Stimulated activated CD4-positive, alpha-beta T cell treated with anti-CD3 and anti-CD28 coated beads, Interleukin-12 subunit alpha, Interleukin-12 subunit beta, amount 100 ng/mL, for 48 hours (primary cell): ENCODE measurements around the gene PARD3B.

Experiments
- DNase-seq, 3 donors: peaks; one replicate each; pipeline ENCODE4 v3.0.0-alpha.2; 2020; ENCODE audit warnings: low read depth in 2 of 3, low spot score in 1 of 3

Gene PARD3B

DNA sequence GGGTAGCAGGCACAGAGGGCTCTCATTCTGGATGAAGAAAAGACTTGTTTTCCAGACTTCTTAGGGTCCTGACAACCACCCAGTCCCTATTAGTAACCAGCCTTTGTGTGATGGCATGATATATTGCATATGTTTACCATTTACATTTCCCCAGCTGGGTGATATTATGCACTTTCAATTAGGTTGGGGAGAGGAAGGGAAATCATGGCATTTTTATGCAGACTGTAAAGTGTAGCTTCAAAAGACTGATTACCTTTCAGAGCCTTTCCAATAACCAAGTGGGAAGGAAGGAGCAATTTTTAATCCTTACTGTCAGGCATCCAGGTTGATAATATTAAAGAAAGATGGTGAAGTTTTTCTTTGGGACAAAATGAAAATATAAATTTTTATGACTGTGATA lies 896.2 kb downstream of the PARD3B start:
- no peak for DNase-seq

DNA sequence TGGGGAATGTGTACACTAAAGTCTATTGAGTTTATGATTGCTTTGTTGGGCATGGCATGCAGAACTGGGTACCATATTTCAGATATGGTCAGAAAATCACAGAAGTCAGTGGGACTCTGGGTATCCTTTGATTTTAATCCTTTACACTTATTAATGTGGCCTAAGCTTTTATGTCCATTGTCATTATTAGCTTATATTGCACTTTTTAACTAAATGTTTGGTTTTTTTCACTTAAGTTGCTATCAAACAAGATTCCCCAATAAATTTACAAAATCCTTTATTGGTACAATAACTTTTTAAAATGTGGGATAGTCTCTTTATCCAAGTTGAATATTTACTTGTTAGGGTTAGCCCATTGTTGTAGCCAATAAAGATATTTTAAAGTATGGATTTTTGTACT lies 902.9 kb downstream of the PARD3B start:
- DNase-seq = no peak

DNA sequence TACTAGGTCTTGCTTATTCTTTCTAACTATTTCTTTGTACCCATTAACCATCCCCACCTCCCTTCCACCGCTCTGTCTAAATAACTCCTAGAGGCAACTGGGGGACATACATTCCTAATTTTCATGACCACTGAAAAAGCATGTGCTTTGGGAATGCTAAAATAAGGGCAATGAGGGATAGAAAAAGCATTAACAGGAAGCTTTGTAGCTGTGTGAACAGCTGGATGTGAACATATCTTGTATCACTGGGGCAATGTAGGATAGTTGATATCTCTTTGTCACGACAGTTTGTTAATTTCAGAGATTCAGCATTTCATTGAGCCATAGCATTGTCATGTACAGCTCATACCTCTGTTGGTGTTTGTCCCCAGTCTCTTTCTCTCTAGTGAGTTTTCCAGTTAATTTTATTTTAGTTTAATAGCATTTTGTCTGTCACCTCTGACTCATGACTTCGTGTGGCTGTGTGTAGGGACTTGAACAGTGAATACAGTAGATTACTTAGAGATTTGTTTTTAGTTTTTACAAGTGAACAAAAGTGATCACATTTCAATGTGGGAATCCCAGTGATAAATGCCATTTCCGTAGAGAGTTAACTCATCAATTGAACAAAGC lies 906.7 kb downstream of the PARD3B start:
- no peak for DNase-seq

DNA sequence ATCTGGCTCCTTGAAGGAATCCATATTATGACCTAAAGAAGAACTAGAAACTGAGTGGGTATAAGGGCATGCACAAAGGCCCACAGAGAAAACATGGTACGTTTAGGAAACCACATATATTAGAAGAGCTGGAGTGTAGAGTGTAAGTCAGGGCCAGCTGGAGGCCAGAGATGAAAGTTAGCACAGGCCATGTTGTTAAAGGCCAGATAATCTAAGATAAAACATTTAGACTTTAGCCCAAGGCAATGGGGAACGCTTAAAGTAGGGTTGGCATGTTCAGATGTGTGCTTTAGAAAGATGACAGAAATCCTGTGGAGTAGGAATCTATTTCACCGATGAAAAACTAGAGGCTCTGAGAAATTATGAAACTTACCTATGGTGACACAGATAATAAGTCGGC lies 907.9 kb downstream of the PARD3B start:
- DNase-seq = no peak

DNA sequence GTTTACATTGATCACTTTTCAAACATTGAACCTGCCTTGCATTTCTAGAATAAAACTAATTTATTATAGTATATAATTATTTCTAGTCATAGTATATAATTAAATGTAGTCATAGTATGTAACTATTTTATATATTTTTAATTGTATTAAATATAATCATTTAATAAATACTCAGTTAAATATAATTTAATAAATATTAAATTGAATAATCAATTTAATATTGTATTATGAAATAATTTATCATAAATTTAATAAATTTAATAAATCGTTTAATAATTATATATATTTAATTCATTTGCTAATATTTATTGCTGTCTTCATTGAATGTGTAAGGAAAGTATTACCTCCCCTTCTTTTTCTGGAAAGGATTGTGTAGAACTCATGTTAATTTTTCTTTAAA lies 911.4 kb downstream of the PARD3B start:
- no peak for DNase-seq

DNA sequence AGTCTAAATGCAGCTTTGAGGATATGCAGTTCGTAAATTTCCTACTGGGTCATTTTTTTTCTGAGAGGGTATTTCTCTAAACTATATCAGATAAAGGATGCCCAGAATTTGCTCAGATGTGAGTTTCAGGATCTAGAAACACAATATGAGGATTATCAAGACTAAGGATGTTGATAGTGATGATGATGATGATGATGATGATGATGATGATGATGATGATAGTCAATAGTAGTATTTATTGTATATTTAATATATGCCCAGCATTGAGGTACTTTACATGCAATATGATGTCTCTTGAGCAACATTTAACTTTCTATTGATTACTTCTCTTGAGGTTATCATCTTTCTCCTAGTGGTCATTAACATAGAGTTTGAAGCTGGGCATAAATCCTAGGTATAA lies 914.9 kb downstream of the PARD3B start:
- DNase-seq = no peak

DNA sequence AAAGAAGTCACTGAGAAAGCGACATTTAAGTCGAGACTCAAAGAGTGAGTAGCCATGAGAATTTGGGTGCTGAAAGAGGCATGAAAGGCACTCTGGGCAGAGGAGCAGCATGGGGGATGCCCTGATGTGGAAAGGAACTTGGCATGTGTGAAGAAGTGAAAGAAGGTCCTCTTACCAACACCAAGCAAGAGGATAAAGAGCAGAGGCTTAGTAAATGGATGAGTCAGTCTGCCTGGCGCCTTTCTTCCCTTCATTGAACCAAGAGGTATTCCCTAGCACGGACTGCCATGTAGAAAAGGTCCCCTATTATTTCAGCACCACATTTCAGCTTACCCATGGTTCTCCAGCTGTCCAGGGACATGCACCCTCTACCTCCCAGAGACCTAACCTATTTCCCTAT lies 915.9 kb downstream of the PARD3B start:
- DNase-seq = no peak

DNA sequence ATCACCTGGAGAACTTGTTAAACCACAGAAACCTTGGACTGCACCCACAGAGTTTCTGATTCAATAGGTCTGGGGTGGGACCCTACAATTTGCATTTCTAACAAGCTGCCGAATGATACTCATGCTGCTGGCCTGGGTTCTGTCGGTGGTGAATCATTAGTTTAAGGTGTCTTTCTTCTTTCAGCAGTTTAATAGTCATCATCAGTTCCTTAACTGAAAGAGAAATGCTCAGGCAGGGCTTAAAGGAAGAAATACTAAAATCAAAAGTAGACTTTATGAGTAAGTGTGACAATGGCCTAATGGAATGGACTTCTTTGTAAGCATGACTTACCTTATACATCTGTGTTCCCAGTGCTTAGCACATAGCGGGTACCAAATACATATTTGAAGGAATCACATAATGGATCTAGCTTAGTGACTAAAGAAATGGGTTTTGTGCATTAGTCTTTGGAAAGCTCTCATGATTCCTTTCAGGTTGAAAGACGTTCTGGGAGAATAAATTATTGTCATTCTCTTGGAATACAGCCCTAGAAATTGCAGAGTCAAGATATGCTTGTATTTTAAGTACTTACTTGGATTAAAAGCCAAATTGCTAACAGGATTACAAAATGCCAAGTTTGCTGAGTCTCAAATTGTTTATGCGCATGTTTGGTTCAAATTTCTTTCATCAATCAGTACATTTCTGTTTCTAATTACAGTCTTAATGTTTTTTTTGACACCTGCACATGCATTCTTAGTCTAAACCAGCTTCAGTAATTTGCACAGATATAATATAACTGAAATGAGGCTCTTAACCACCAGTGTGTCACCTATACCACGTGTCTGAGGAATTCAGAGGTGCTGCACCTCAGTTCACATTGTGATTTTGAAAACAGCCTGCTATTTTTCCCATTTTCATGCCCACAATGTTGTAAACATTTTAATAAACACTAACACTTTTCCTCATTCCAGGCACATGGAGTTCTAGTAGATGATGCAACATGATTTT lies 916.7 kb downstream of the PARD3B start:
- DNase-seq = no peak

DNA sequence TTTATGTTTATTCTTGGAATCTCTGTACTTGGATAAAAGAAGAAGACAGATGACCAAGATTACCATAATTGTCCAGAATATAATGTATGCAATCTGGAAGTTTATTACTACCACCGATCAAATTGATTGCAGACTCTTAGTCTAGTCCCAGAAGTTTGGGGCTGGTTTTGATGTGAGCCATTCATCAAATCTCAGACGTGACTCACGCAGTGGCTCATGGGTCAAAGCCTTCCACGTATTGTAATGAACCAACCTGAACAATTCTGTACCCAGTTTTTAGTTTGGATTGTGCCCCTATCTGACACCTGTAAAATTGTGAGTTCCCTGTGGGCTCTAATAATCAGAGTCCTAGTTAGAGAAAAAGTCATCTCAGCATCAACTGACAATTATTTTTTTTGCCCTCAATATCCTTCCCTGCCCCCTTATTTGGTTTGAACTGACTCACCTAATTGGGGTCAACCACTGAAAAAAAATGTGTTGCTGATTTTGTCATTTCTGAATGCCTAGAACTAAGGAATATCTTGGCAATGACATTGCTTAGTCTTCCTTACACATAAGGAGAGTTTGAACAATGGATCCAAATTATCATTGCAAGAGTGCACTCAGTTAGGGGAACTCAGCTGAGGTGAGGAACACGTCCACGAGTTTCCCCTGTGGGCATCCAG lies 917.5 kb downstream of the PARD3B start:
- no peak for DNase-seq

DNA sequence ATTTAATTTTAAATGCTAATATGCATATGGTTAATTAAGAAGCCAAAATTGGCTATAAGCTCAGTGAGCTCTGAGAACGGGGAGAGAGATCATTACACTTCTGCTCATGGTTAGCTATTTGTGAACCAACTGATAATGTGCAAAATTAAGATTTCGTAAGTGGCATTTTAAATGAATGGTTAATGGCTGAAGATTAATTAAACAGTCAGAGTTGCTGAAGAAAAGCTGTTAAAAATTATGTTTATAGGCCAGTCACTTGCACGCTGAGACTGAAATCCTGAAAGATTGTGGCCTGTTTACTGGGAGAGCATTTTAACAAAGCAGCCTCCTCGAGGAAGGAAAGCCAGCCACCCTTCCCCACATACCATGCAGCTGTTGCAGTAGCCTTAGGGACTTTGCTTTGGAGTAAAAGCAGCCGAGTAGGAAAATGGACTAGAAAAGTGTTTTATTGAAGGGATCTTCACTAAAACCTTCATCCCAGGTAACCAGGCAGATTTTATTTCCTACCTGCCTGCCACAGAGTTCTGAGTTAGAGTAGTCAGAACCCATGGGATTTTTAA lies 918.3 kb downstream of the PARD3B start:
- no peak for DNase-seq

DNA sequence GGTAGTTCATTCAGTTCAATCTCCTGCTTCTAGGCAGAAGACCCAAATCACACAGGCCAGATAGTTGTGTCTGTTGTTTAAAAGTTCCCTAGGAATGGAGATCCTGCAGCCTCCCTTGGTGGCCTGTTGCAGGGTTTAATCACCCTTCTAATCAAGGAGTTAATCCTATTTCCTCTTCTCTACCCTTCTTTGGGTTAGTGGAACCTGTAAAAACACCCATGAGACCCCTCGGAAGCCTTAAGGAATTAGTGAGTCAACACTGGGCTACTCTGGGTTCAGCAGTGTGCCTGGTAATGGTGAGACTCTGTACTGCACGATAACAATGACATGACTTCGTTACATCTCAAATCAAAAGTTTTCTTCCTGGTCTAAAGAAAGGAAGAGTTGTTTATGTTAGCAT lies 919.4 kb downstream of the PARD3B start:
- no peak for DNase-seq

DNA sequence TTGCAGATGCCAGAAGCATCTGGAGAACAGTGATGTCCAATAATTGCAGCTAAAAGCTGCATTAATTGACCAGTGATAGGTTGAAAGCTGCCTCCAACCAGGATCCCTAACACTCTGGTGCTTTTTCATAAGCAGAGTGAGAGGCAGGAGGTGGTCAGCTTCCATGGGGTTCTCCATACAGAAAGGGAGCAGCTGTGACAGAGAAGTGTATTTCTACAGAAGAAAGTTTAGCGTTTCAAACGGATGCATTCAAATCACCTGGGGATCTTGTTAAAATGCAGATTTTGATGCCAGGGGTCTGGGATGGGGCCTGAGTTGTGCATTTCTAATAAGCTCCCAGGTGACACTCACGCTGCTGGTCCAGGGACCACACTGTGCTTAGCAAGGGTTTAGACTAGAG lies 920.5 kb downstream of the PARD3B start:
- no peak for DNase-seq

DNA sequence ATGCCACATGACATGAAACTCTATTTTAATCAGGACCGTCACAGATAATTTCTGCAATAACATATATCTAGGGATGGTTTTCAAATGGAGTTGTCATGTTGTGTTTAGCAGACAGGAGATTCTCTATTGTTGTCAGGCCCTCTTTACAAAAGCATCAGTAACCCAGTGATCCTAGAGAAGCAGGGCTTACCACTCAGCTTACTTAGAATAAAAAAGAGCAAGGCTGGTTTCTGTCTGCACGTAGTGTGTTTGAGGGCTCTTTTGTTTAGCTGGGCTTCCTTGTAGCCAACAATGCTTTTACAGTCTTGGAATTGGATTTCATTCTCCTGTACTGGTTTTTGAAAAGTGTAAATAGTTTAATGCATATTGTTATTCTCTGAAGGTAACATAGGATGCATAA lies 926.5 kb downstream of the PARD3B start:
- no peak for DNase-seq

DNA sequence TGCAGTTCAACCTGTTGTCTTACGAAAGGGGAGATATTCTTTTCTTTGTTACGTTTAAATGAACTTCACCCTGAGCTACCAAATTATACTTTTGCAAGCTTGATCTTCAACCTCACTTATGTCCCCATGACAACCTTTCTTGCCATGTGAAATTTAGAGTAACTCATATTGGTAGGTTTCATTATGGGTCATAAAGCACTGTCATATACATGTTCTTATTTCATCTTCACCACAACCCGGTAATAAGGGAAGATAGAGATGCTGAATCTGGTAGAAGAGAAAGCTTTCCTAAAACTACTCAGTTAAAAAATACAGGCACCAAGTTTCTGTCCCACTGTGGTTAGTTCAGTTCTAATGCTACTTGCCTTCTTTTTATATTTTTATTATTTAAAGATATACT lies 928.5 kb downstream of the PARD3B start:
- no peak for DNase-seq

DNA sequence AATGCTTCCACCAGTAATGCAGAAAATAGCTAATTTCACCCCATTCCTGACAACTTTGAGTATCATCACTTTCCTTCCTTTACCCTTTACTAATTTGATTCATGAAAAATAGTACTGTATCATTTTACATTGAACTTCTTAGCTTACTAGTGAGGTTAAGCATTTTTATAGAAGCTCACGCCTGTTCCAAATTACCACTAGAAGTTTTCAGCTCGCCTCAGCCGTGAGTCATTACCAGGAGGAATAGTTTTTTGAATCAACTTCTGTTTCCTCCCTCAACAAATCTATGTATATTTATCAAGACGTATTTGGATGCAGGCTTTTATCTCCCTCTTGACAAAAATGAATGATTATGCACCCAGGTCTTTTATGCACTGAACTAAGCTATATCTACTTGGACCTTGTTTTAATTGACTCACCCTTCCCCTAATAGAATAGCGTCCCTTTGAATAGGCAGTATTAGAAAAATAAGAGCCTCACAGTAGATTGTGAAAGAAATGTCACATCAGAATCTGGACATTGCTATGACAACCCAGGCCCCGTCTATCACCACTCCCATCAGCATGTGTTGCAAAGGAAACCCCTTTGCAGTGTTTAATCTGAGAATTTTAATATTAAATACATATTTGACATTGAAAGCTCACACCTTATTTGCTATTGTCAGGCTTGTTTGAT lies 929.6 kb downstream of the PARD3B start:
- no peak for DNase-seq

DNA sequence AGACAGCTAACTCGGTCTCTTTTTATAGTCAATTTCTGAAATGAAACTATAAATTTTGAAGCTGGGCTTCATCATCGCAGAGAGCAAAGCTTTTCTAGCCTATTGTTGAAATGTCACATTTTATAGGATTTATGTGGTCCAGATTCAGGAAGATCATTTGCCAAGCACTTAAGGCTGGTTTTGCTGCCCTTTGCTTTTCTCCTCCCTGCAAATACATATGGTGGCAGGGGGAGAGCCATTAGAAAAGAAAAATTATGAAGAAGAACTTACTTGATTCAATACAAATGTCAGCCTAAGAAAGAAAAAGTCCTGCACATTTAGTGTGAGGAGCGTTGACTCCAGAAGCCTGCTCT lies 930.1 kb downstream of the PARD3B start:
- DNase-seq = no peak

DNA sequence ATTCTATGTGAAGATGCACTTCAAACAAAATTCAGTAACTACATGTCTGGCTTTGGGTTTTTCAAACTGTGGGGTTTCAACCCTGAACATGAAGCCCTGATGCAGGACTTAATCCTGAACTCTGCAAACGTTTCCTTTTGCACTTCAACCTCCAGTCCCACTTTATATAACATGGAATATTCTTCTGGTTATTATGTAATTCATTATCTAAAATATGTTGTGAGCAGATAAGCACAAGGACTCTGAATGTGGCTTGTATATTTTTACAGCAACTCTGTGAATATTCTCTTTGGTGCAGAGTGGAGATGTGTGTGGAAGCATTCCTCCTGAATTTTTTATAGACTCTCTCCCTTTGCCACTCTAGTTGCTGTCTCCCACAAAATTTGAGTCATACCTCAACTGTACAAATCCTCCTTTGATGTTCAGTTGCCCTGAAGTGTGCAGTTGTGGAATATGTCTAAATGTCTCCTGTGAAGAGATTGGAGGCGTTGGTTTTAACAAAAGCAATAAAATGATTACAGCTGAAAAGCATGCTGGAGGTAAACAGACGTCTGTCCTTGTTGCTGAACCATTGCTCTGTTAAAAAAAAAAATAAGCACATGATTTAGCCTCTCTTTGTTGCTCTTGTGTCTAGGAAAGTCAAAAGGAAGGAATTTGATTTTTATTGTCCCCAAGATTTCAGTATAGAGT lies 931.9 kb downstream of the PARD3B start:
- DNase-seq = no peak

DNA sequence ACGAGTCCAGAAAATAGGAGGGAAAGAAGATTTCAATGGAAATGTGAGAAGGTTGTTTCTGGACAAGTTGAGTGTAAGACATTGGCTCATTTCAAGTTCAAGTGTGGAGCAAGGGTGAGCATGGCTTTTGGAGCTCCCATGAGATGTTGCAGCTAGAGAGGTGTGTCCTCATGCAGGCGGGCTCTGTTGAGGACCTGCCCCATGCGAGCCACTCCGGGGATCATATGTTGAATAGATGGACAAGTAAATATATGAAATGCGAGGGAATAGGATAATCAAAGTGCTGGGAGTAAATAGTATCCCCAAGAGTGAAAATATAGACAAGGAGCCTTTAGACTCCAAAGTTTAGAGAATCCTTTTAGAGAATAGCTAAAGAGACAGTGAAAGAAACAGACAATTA lies 936.6 kb downstream of the PARD3B start:
- no peak for DNase-seq

DNA sequence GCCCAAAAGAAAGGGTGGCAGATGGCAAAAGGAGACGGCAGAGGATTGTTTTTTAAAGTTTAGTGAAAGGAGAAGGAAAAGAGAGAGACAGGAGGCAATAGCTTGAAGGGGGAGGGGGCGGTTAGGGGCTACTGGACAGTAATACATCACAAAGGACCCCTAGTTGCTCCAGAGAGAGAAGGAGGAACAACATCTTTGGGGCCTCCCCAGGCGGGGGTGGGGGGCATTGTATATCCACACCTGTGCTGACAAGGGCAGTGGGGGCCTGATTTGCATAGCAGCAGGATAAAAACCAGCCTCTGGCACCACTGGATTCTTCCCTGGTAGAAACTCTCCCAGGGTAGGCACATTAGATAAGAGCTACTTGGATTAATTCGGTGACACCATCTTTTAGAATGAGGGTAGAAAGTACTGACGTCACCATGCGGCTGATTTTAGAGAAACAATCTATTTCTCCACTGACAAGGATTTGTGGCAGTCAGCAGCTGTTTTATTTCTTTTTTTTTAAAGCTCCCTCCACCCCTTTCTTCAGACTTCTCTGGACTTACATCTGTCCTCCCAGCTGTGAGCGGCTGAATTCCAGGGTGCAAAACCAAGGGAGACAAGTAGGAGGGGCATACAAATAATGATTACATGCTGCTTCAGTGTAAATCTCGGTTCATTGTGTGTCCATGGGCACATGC lies 937.3 kb downstream of the PARD3B start:
- DNase-seq = no peak

DNA sequence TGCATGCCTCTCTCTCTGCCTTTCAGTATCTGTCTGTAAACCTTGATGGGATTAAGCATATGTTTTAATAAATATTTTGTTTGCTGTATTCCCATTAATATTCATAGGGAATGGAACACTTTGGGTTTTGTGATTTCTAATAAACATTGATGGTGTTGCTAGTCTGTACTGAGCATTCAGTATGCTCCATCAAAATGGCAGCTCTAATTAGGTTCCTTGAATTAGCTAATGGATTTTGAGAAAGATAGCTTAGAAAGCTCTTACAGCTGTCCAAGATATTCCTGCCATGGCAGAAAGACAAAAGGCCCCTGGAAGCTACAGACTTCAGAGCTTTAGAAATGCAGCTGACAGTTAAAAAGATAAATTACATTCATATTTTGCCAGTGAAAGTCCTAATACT lies 937.8 kb downstream of the PARD3B start:
- no peak for DNase-seq
